ENCODE measurements around the gene KARS1.

Gene KARS1

DNA sequence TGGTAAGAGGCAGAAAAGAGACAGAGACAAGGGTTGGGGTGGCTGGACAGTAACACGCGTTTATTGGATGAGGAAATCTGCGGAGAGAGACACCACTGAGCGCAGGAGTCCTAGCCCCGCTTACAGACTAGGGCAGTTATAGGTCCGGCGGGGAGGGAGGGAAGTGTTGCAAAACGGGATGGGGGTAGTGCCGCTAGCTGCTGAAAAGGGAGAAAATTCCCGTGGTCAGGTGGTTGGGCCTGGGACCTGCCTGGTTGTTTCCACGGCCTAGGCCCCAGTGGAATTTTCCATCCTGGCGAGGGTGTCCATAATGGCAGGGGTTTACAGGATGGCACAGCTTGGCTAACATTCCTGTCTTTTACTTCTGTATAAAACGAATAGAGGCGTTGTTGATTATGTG lies 34.8 kb upstream of the KARS1 start:
- H3K9me3 ChIP-seq (ENCODE audit: insufficient read depth, low read length) = peaks cover 9% of the 10 kb centered on the region; the same call in 1 of the 2 replicates
- H2AFZ ChIP-seq (ENCODE audit: low read depth, low read length, severe bottlenecking) = no peak overlapping the region
- H3K27ac ChIP-seq (ENCODE audit: low read depth, low read length) = no peak overlapping the region
- no peak overlapping the region for H3K4me2 ChIP-seq (ENCODE audit: low read depth, low read length, poor library complexity, severe bottlenecking)
- no peaks in the 10 kb centered on the region for H3F3A ChIP-seq (ENCODE audit: insufficient read depth)
- H3K27me3 ChIP-seq (ENCODE audit: low read length) = no peaks in the 10 kb centered on the region
- no peaks in the 10 kb centered on the region for H4K20me1 ChIP-seq (ENCODE audit: low read depth, low read length)
- H3K4me3 ChIP-seq (ENCODE audit: insufficient read depth, low read length, poor library complexity, severe bottlenecking) = no peak overlapping the region
- no peak for TF ChIP-seq CTCF (IDR thresholded peaks at IDR 0.05; ENCODE audit: insufficient read depth, low read length, poor library complexity, severe bottlenecking)
- H3K36me3 ChIP-seq (ENCODE audit: low read length) = peaks cover 4% of the 10 kb centered on the region; the same call in 1 of the 2 replicates
- no peaks in the 10 kb centered on the region for H3K79me2 ChIP-seq (ENCODE audit: insufficient read depth, low read length)
- H3K9me2 ChIP-seq (replicated peaks; ENCODE audit: insufficient read depth, low read length) = no peaks in the 10 kb centered on the region
- H3K9ac ChIP-seq (ENCODE audit: low read length) = no peak overlapping the region

- Histone ChIP-seq H3K9me2 (replicated peaks; ENCODE audit: insufficient read depth, low read length) (no peaks in the 10 kb centered on the region), H3K36me3 (ENCODE audit: low read length) (no peaks in the 10 kb centered on the region), H2AFZ (ENCODE audit: low read depth, low read length, severe bottlenecking) (no peak overlapping the region), H4K20me1 (ENCODE audit: low read depth, low read length) (no peaks in the 10 kb centered on the region), H3K4me3 (ENCODE audit: insufficient read depth, low read length, poor library complexity, severe bottlenecking) (no peak overlapping the region), H3K27me3 (ENCODE audit: low read length) (no peaks in the 10 kb centered on the region), H3K9me3 (ENCODE audit: insufficient read depth, low read length) (peaks cover 4% of the 10 kb centered on the region; the same call in 1 of the 2 replicates), H3K9ac (ENCODE audit: low read length) (no peak overlapping the region), H3F3A (ENCODE audit: insufficient read depth) (no peaks in the 10 kb centered on the region), H3K79me2 (ENCODE audit: insufficient read depth, low read length) (no peaks in the 10 kb centered on the region), H3K27ac (ENCODE audit: low read depth, low read length) (no peak overlapping the region), H3K4me2 (ENCODE audit: low read depth, low read length, poor library complexity, severe bottlenecking) (no peak overlapping the region)
- TF ChIP-seq EZH2phosphoT487 (conservative IDR thresholded peaks at IDR 0.05; ENCODE audit: low read length) = no peak
- TF ChIP-seq CTCF (IDR thresholded peaks at IDR 0.05; ENCODE audit: insufficient read depth, low read length, poor library complexity, severe bottlenecking) = no peak
Measured at GRCh38 chr16:75679366-75679765, 31.9 kb upstream of the KARS1 start.

GRCh38 chr16:75676909-75677308 lies 29.4 kb upstream of the KARS1 start, which contains the start of gene CPHXL2:
TSS of gene CPHXL2 (minus strand) at chr16:75677009. CDS start at chr16:75676999, 10 bp downstream.
- Histone ChIP-seq H2AFZ (ENCODE audit: low read depth, low read length, severe bottlenecking) (no peak within 1 kb of the TSS), H3F3A (ENCODE audit: insufficient read depth) (no peaks in the 10 kb centered on the region), H3K9me3 (ENCODE audit: insufficient read depth, low read length) (no peaks in the 10 kb centered on the region), H3K4me2 (ENCODE audit: low read depth, low read length, poor library complexity, severe bottlenecking) (no peak within 1 kb of the TSS), H3K79me2 (ENCODE audit: insufficient read depth, low read length) (no peaks in the 10 kb centered on the region), H3K4me3 (ENCODE audit: insufficient read depth, low read length, poor library complexity, severe bottlenecking) (no peak within 1 kb of the TSS), H3K36me3 (ENCODE audit: low read length) (no peaks in the 10 kb centered on the region), H4K20me1 (ENCODE audit: low read depth, low read length) (no peaks in the 10 kb centered on the region), H3K9me2 (replicated peaks; ENCODE audit: insufficient read depth, low read length) (no peaks in the 10 kb centered on the region), H3K27ac (ENCODE audit: low read depth, low read length) (no peak within 1 kb of the TSS), H3K27me3 (ENCODE audit: low read length) (no peaks in the 10 kb centered on the region), H3K9ac (ENCODE audit: low read length) (no peak within 1 kb of the TSS)
- TF ChIP-seq EZH2phosphoT487 (conservative IDR thresholded peaks at IDR 0.05; ENCODE audit: low read length) (no peak), CTCF (IDR thresholded peaks at IDR 0.05; ENCODE audit: insufficient read depth, low read length, poor library complexity, severe bottlenecking) (no peak)

Data from SU-DHL-6 (cell line).